GM20000 (cell line): ENCODE measurements around the gene ANKRD13D.

Source experiments
- DNase-seq: peaks from one replicate; pipeline ENCODE4 v3.0.0; 2012; ENCODE audit warnings: low spot score
- CTCF ChIP-seq: IDR thresholded peaks from 2 replicates; pipeline ENCODE4 v1.5.1; 2012; ENCODE audit warnings: mild to moderate bottlenecking, control low read depth; ENCODE audit errors: extremely low read depth, missing control alignments

ANKRD13D gene

GRCh38 chr11:67255864-67256263 is 33.2 kb upstream of the ANKRD13D start:
- no peak for TF ChIP-seq CTCF
- DNase-seq: no peak

- no peak for TF ChIP-seq CTCF
- DNase-seq: no peak
Observed at GRCh38 chr11:67256477-67257135, 32.5 kb upstream of the ANKRD13D start.

GRCh38 chr11:67260406-67260805 is 28.7 kb upstream of the ANKRD13D start:
- no peak for DNase-seq
- TF ChIP-seq CTCF: no peak

GRCh38 chr11:67260885-67261639 is 28.0 kb upstream of the ANKRD13D start:
- peak; percentile 68 for DNase-seq

GRCh38 chr11:67261640-67261945 is 27.5 kb upstream of the ANKRD13D start:
- no peak for TF ChIP-seq CTCF
- DNase-seq: no peak

- DNase-seq: no peak
Observed at GRCh38 chr11:67261946-67262681, 27.0 kb upstream of the ANKRD13D start.

More at GRCh38 chr11:67261946-67262681, 27.0 kb upstream of the ANKRD13D start:
- no peak for TF ChIP-seq CTCF
